ENCODE measurements around the gene SSH2.

GRCh38 chr17:29663155-29663554 lies 266.9 kb downstream of the SSH2 start:
- TF ChIP-seq POLR2AphosphoS5 (IDR thresholded peaks at IDR 0.05), result no peak
- TF ChIP-seq CTCF (IDR thresholded peaks at IDR 0.05), result no peak
- no peak for TF ChIP-seq POLR2A (IDR thresholded peaks at IDR 0.05)
